KOPT-K1 (cell line): ENCODE measurements around the gene GAN.

Experiments used
- H3K27ac ChIP-seq: fragments of 200-600 bp; sonication (generic); 2 replicates; pipeline ENCODE4 v1.5.1; 2016; ENCODE audit warnings: antibody characterized with exemption, mild to moderate bottlenecking, low read depth, low read length; ENCODE audit not compliant: poor library complexity, severe bottlenecking
- H3K36me3 ChIP-seq: fragments of 200-600 bp; sonication (generic); 2 replicates; pipeline ENCODE4 v1.5.1; 2017; ENCODE audit warnings: antibody characterized with exemption, mild to moderate bottlenecking, low read length, moderate library complexity; ENCODE audit not compliant: insufficient read depth
- H3K9me3 ChIP-seq: fragments of 200-600 bp; sonication (generic); 2 replicates; pipeline ENCODE4 v1.5.1; 2017; ENCODE audit warnings: antibody characterized with exemption, low read length, mild to moderate bottlenecking; ENCODE audit not compliant: insufficient read depth, poor library complexity, severe bottlenecking

GAN gene, protein sequence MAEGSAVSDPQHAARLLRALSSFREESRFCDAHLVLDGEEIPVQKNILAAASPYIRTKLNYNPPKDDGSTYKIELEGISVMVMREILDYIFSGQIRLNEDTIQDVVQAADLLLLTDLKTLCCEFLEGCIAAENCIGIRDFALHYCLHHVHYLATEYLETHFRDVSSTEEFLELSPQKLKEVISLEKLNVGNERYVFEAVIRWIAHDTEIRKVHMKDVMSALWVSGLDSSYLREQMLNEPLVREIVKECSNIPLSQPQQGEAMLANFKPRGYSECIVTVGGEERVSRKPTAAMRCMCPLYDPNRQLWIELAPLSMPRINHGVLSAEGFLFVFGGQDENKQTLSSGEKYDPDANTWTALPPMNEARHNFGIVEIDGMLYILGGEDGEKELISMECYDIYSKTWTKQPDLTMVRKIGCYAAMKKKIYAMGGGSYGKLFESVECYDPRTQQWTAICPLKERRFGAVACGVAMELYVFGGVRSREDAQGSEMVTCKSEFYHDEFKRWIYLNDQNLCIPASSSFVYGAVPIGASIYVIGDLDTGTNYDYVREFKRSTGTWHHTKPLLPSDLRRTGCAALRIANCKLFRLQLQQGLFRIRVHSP

DNA sequence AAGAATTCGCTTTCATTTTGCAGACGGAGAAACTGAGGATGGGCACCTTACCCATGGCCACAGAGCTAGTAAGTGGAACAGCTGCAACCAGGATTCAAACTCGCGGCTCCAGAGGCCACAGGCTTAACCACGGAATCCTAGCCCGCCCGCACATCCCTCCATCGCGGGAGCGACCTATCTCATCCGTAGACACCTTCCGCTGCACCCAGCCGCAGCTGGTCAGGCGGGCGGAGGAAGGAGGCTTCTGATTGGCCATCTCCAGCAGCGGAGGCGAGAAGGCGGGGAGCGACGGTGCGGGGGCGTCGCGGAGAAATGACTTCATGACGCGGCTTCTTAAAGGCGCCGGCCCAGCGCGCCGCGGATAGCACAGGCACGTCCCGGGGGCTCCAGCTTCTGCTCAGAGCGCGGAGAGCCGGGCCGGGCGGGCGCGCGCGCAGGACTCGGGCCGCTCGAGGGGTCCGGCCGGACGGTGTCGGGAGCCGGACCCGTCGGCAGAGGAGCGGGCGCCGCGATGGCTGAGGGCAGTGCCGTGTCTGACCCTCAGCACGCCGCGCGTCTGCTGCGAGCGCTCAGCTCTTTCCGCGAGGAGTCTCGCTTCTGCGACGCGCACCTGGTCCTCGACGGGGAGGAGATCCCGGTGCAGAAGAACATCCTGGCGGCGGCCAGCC lies at the start of gene GAN:
TSS of gene GAN (plus strand) at position 360 of the 668 bp plus-strand sequence. CDS start at position 512, 152 bp downstream.
- H3K9me3 ChIP-seq: no peaks in the 10 kb centered on the region
- no peaks in the 10 kb centered on the region for H3K36me3 ChIP-seq
- peak within 1 kb of the TSS; percentile 64 for H3K27ac ChIP-seq

DNA sequence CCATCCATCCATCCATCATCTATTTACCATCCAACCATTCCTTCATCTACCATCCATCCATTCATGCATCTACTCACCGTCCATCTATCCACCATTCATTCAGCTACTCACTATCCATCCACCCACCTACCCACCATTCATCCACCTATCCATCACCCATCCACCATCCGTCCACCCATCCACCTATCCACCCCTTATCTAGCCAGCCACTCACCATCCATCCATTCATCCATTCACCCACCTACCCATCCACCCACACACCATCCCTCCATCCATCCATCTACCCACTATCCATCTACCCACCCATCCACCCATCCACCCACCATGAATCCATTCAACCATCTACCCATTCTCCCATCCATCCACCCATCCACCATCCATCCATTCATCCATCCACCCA lies 49.7 kb upstream of the GAN start:
- Histone ChIP-seq H3K27ac (no peak overlapping the region), H3K9me3 (no peaks in the 10 kb centered on the region), H3K36me3 (no peaks in the 10 kb centered on the region)

DNA sequence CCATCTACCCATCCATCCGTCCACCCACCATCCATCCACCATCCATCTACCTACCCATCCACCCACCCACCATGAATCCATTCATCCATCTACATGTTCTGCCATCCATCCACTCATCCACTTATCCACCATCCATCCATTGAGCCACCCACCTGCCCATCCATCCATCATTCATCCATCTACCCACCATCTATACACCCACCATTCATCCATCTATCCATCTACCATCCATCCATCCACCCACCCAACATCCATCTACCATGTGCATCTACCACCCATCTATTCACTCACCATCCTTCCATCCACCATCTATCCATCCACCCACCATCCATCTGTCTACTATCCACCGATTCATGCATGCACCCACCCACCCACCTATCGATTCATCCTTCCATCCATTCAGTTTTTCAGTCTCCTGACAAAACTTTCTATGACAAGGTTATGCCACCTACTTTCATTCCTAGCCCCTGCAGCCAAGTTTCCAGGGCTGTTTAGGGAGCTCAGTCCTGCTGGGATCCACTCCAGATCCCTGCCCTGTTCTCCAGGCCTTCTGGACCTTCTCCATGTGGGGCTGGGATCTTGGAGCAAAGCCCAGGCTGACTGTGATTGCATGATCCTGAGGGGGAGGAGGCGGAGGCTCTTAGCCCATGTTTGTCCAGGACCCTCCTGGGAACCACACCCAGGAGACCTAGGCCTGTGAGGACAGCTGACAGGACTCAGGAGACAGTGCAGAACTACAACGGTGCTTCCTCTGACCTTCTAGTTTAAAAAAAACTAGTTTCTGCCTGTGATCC lies 48.9 kb upstream of the GAN start:
- Histone ChIP-seq H3K36me3 (no peaks in the 10 kb centered on the region), H3K9me3 (no peaks in the 10 kb centered on the region), H3K27ac (no peak overlapping the region)

DNA sequence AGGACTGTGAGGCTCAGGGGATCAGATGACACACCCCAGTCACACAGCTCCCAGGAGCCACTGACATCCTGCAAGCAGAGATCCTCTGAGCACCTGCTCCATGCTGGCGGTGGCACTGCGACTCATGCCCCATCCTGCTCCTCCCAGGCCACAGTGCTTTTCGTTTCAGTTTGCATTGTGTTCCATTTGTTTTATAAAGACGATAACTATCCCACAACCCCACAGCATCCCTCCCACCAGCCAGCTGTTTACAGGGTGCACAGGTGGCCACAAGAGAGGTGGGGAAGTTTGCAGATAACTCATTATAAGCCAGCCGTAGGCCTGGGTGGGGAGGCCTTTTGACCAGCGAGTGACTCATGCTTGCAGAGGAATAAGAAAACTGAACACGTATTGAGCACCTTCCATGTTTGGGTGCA lies 48.1 kb upstream of the GAN start:
- Histone ChIP-seq H3K27ac (no peak overlapping the region), H3K36me3 (no peaks in the 10 kb centered on the region)

DNA sequence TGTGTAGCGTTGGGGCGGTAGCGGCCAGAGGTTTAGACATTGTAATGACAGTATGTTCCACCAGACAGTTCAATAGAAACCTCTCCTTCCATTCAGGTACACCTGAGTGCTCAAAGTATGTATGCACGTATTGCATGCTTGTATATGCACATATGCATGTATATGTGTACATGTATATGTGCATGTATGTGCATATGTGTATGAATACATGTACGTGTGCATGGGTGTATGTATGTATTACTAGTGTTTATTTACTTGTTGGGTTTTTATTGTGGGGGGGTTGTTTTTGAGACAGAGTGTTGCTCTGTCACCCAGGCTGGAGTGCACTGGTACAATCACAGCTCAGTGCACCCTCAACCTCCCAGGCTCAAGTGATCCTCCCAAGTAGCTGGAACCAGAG lies 46.3 kb upstream of the GAN start:
- no peak overlapping the region for H3K27ac ChIP-seq
- no peaks in the 10 kb centered on the region for H3K36me3 ChIP-seq
- no peaks in the 10 kb centered on the region for H3K9me3 ChIP-seq

More for the DNA sequence above, 48.1 kb upstream of the GAN start:
- no peaks in the 10 kb centered on the region for H3K9me3 ChIP-seq

DNA sequence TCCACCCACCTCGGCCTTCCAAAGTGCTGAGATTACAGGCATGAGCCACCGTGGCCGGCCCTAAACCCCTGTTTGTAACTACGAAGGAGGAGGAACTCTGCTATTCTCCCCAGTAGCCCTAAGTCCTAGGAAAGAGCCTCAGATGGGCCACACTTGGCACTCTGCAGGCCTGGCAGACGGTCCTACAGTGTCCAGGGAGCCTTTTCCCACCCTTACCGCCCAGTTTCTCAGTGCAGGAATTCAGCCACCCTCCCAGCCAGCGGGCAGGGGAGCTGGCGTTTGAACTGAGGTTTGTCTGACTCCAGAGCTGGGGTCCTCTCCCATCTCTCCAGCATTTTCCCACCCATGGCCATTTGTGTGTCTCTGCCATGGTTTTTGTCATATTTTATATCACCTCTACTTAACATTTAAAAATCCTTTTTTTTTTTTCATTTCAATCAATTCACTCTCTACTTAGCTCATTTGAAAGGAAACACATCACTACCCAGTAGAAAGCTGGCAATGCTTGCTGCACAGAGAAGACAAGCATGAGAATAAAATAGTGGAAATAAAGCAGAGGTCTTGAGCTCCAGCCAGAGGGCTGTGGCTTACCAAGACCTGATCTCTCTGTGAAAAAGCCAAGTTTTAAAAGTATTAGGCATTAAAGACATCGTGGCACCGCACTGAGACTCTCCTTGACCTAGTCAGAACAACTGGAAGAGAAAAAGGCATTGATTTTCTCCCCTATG lies 41.4 kb upstream of the GAN start:
- Histone ChIP-seq H3K36me3 (no peaks in the 10 kb centered on the region), H3K27ac (no peak overlapping the region), H3K9me3 (no peaks in the 10 kb centered on the region)

DNA sequence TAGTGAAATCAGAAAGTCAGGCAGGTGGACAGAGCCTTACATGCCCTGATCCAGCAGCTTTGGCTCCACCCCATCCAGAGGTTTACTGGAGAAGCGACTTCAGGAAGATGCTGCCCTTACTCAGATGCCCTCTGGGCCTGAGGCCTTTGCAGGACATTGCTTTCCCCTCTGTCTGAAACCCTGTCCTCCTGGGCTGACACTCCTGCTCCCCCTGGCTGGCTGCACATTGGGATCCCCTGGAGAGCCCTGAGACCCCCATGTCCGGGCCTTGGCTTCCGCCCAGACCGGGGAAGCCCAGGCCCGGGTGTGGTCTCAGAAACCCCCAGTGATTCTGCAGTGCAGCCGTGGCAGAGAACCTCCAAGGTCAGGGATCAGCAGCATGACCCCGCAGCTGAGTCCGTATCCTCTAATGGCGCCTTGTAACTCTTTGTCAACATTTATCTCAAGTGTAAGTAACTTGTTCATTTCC lies 39.7 kb upstream of the GAN start:
- Histone ChIP-seq H3K36me3 (no peaks in the 10 kb centered on the region), H3K27ac (no peak overlapping the region), H3K9me3 (no peaks in the 10 kb centered on the region)

DNA sequence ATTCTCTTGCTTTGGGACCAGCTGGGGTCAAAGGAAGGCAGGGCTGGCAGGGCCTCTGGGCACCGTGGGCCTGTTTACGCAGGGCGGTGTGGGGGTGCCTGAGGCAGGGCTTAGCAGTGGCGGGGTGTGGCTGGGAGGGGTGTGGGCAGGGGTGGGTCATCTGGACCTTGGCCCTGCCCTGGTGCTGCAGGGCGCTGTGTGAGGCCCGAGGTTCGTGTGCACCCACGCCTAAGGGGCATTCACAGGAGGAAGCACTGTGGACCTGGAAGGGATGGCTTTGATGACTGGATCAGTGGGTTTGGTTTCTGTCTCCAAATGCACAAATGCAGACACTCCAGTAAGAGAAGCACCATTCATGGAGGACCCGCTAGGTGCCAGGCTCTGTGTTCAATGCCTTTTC lies 39.0 kb upstream of the GAN start:
- Histone ChIP-seq H3K27ac (no peak overlapping the region), H3K36me3 (no peaks in the 10 kb centered on the region), H3K9me3 (no peaks in the 10 kb centered on the region)

DNA sequence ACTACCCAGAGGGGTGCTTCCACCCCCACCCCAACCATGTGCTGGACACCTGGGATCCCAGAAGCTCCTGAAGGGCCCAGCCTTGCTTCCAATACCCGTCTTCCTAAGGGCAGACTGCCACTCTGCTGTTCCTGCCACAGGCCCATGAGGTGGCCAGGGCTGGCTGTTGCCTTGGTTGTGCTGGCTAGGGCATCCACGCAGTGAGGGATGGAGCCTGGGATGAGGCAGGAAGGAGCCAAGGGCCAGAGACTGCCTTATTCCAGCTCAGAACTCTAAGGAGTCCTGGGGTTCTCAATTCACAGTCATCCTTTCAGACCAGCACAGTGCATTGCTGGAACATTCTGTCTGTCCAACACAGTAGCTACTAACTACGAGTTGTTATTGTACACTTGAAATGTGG lies 38.4 kb upstream of the GAN start:
- no peak overlapping the region for H3K27ac ChIP-seq
- H3K9me3 ChIP-seq: no peaks in the 10 kb centered on the region
- no peaks in the 10 kb centered on the region for H3K36me3 ChIP-seq

DNA sequence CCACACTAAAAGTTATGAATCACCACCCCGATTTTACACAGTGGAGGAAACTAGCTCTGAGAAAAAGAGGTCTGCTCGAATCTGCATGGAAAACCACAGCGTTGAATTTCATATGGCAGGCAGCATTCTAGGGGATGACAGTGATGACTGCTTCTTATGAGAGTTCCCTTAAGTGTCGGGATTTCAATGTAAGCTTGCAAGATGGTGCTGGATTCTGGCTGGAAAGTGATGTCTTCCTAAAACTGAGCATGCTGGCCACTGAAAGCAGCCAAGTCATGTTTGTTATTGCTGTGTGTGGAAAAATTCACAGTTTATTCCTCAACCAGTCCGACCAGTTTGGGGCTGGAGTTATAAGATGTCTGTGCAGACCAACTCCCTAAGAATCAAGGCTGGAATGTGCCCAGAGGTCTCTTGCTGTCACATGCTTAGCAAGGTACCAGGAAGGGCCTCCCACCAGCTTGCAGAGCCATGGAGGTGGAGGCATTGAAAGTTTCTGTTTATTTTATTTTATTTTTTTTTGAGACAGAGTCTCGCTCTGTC lies 37.2 kb upstream of the GAN start:
- no peak overlapping the region for H3K27ac ChIP-seq
- no peaks in the 10 kb centered on the region for H3K9me3 ChIP-seq
- H3K36me3 ChIP-seq: no peaks in the 10 kb centered on the region

DNA sequence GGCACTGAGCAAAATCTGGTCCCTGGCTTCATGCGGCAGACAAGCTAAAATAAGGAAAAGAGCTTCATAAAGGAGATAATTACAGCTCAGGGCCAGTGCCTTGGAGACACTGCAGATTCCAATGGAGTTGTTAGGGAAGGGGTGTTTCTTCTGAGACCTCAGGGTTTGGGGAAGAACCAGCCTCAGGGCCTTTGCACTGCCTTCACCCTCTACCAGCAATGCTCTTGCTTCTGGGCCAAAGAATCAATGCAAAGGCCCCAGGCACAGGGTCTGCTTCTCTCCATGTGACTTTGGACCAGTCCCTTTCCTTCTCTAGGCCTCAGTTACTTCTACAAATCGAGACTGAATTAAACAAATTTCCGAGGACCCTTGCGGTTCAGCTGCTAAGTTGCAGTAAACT lies 36.2 kb upstream of the GAN start:
- H3K36me3 ChIP-seq: no peaks in the 10 kb centered on the region
- H3K9me3 ChIP-seq: no peaks in the 10 kb centered on the region
- no peak overlapping the region for H3K27ac ChIP-seq

DNA sequence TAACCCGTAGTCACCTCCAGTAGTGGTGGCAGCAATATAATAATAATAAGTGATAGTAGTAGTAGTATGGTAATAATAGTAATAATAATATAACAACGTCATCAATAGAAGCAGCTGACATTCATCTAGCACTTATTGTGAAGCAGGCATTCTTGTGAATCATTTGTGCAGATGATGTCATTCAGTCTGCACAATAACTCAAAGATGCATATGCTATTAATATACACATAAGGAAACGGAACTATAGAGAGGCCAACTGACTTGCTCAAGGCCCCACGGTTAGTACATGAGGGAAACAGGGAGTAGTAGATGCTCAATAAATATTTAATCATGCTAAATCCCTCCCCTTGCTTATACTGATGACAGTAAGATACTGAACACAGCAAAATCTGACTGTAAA lies 35.4 kb upstream of the GAN start:
- H3K9me3 ChIP-seq: no peaks in the 10 kb centered on the region
- H3K27ac ChIP-seq: no peak overlapping the region
- H3K36me3 ChIP-seq: no peaks in the 10 kb centered on the region

DNA sequence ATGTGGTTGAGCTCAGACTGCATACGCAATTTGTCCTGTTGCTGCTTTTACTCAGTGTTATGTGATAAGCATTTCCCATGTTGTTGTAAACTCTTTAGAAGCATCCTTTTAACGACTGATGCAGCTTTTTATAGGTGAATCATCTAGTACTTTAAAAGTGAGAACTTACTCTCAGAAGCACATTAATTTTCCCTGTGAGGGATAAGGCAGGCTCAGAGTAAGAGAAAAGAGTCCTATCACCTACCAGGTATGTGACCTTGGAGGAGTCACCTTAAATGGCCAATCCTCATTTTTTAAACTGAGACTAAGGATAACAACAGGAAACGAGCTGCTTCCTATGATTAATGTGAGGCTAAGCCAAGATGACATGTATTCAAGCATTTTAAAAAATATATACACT lies 34.4 kb upstream of the GAN start:
- Histone ChIP-seq H3K9me3 (no peaks in the 10 kb centered on the region), H3K36me3 (no peaks in the 10 kb centered on the region), H3K27ac (no peak overlapping the region)

DNA sequence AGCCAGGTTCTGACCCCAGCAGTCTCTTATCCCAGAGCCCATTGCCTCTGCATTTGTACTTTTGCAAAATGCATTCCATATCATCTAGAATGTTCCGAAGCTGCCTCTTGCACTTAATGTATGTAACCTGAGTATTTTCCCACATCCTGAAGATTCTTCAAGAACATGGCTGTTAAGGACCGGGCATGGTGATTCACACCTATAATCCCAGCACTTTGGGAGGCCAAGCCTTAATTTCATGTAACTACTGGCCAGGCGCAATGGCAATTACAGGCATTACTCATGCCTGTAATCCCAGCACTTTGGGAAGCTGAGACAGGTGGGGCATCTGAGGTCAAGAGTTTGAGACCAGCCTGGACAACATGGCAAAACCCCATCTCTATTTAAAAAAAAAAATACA lies 31.7 kb upstream of the GAN start:
- Histone ChIP-seq H3K27ac (no peak overlapping the region), H3K9me3 (no peaks in the 10 kb centered on the region), H3K36me3 (no peaks in the 10 kb centered on the region)
